ENCODE measurements around the gene PPIL6.

PPIL6 gene

GRCh38 chr6:109475625-109476024 lies 35.2 kb upstream of the PPIL6 start:
- H3K18ac ChIP-seq (ENCODE audit: low read depth in 1 of 2, low read length in 2 of 2), result no peak overlapping the region
- no peak overlapping the region for H4K91ac ChIP-seq (ENCODE audit: low read length)
- H2AK5ac ChIP-seq (ENCODE audit: low read length, severe bottlenecking), result no peak overlapping the region
- no peaks in the 10 kb centered on the region for H3K27me3 ChIP-seq (ENCODE audit: control insufficient read depth in 1 of 2, insufficient read depth in 1 of 2, low read length in 2 of 2)
- no peak overlapping the region for H2BK120ac ChIP-seq (ENCODE audit: low read depth, low read length)
- peak overlapping the region; percentile 24 for H3K27ac ChIP-seq (ENCODE audit: low read length, poor library complexity, severe bottlenecking)
- peaks cover 17% of the 10 kb centered on the region for H3K4me1 ChIP-seq (ENCODE audit: control insufficient read depth, insufficient read depth, low read depth, low read length)
- H4K8ac ChIP-seq (ENCODE audit: low read length), result no peak overlapping the region
- no peak overlapping the region for H2AFZ ChIP-seq (ENCODE audit: low read depth, low read length)
- no peaks in the 10 kb centered on the region for H3K9me3 ChIP-seq (ENCODE audit: control insufficient read depth, low read length)
- no peak overlapping the region for H3K23ac ChIP-seq (ENCODE audit: low read length in 2 of 2)
- H3K36me3 ChIP-seq (ENCODE audit: control insufficient read depth in 1 of 2, insufficient read depth in 2 of 2, low read depth in 1 of 2, low read length in 2 of 2), result peaks cover 42 to 83% of the 10 kb centered on the region in 2 experiments
- no peak overlapping the region for H2BK12ac ChIP-seq (ENCODE audit: low read length in 2 of 2)
- H3K79me1 ChIP-seq (replicated peaks; ENCODE audit: low read length, poor library complexity, severe bottlenecking), result peaks cover 39% of the 10 kb centered on the region
- no peak overlapping the region for H3K4ac ChIP-seq (ENCODE audit: low read depth in 1 of 2, low read length in 2 of 2)
- H3K9ac ChIP-seq (ENCODE audit: low read length), result no peak overlapping the region
- H3K4me2 ChIP-seq (ENCODE audit: low read length, poor library complexity, severe bottlenecking), result peak overlapping the region; percentile 12
- no peak overlapping the region for H2BK15ac ChIP-seq (ENCODE audit: low read depth, poor library complexity, severe bottlenecking)
- H2BK5ac ChIP-seq (ENCODE audit: low read depth, low read length, poor library complexity, severe bottlenecking), result no peak overlapping the region
- DNase-seq, result no peak
- H3K4me3 ChIP-seq (ENCODE audit: insufficient read depth in 1 of 2, low read depth in 1 of 2, low read length in 2 of 2), result no peak overlapping the region
- H3K14ac ChIP-seq (ENCODE audit: low read length in 2 of 2), result no peak overlapping the region
- 100% methylated on average over 2 of the region's 2 CpGs for WGBS

- no peak overlapping the region for H2AK5ac ChIP-seq (ENCODE audit: low read length, severe bottlenecking)
- H3K27me3 ChIP-seq (ENCODE audit: control insufficient read depth in 1 of 2, insufficient read depth in 1 of 2, low read length in 2 of 2), result no peaks in the 10 kb centered on the region
- no peak overlapping the region for H2AFZ ChIP-seq (ENCODE audit: low read depth, low read length)
- H4K91ac ChIP-seq (ENCODE audit: low read length), result no peak overlapping the region
- no peak overlapping the region for H3K9ac ChIP-seq (ENCODE audit: low read length)
- H3K9me3 ChIP-seq (ENCODE audit: control insufficient read depth, low read length), result no peaks in the 10 kb centered on the region
- H3K4me2 ChIP-seq (ENCODE audit: low read length, poor library complexity, severe bottlenecking), result no peak overlapping the region
- H3K14ac ChIP-seq (ENCODE audit: low read length in 2 of 2), result no peak overlapping the region
- H2BK15ac ChIP-seq (ENCODE audit: low read depth, poor library complexity, severe bottlenecking), result no peak overlapping the region
- H4K8ac ChIP-seq (ENCODE audit: low read length), result no peak overlapping the region
- no peak overlapping the region for H2BK12ac ChIP-seq (ENCODE audit: low read length in 2 of 2)
- DNase-seq, result no peak
- H3K36me3 ChIP-seq (ENCODE audit: control insufficient read depth in 1 of 2, insufficient read depth in 2 of 2, low read depth in 1 of 2, low read length in 2 of 2), result peaks cover 48 to 83% of the 10 kb centered on the region in 2 experiments
- H3K4ac ChIP-seq (ENCODE audit: low read depth in 1 of 2, low read length in 2 of 2), result no peak overlapping the region
- peaks cover 42% of the 10 kb centered on the region for H3K79me1 ChIP-seq (replicated peaks; ENCODE audit: low read length, poor library complexity, severe bottlenecking)
- peaks cover 17% of the 10 kb centered on the region for H3K4me1 ChIP-seq (ENCODE audit: control insufficient read depth, insufficient read depth, low read depth, low read length)
- H2BK5ac ChIP-seq (ENCODE audit: low read depth, low read length, poor library complexity, severe bottlenecking), result no peak overlapping the region
- peak overlapping the region; percentile 13 for H3K27ac ChIP-seq (ENCODE audit: low read length, poor library complexity, severe bottlenecking)
- H2BK120ac ChIP-seq (ENCODE audit: low read depth, low read length), result no peak overlapping the region
- no peak overlapping the region for H3K4me3 ChIP-seq (ENCODE audit: insufficient read depth in 1 of 2, low read depth in 1 of 2, low read length in 2 of 2)
- H3K18ac ChIP-seq (ENCODE audit: low read depth in 1 of 2, low read length in 2 of 2), result no peak overlapping the region
- WGBS, result 97% methylated on average over 3 of the region's 4 CpGs
- no peak overlapping the region for H3K23ac ChIP-seq (ENCODE audit: low read length in 2 of 2)
Observed at GRCh38 chr6:109474995-109475394, 34.6 kb upstream of the PPIL6 start.

GRCh38 chr6:109473120-109473519 lies 32.7 kb upstream of the PPIL6 start:
- Histone ChIP-seq H2BK5ac (ENCODE audit: low read depth, low read length, poor library complexity, severe bottlenecking) (no peak overlapping the region), H2AK5ac (ENCODE audit: low read length, severe bottlenecking) (no peak overlapping the region), H4K8ac (ENCODE audit: low read length) (no peak overlapping the region), H3K4me2 (ENCODE audit: low read length, poor library complexity, severe bottlenecking) (no peak overlapping the region), H3K79me1 (replicated peaks; ENCODE audit: low read length, poor library complexity, severe bottlenecking) (peaks cover 51% of the 10 kb centered on the region), H2BK12ac (ENCODE audit: low read length in 2 of 2) (no peak overlapping the region), H3K36me3 (ENCODE audit: control insufficient read depth in 1 of 2, insufficient read depth in 2 of 2, low read depth in 1 of 2, low read length in 2 of 2) (peaks cover 54 to 95% of the 10 kb centered on the region in 2 experiments), H3K27ac (ENCODE audit: low read length, poor library complexity, severe bottlenecking) (no peak overlapping the region), H2BK15ac (ENCODE audit: low read depth, poor library complexity, severe bottlenecking) (no peak overlapping the region), H4K91ac (ENCODE audit: low read length) (no peak overlapping the region), H3K4me1 (ENCODE audit: control insufficient read depth, insufficient read depth, low read depth, low read length) (peaks cover 15% of the 10 kb centered on the region), H3K23ac (ENCODE audit: low read length in 2 of 2) (no peak overlapping the region), H2BK120ac (ENCODE audit: low read depth, low read length) (no peak overlapping the region), H3K9me3 (ENCODE audit: control insufficient read depth, low read length) (no peaks in the 10 kb centered on the region), H2AFZ (ENCODE audit: low read depth, low read length) (no peak overlapping the region), H3K14ac (ENCODE audit: low read length in 2 of 2) (no peak overlapping the region), H3K27me3 (ENCODE audit: control insufficient read depth in 1 of 2, insufficient read depth in 1 of 2, low read length in 2 of 2) (no peaks in the 10 kb centered on the region), H3K9ac (ENCODE audit: low read length) (no peak overlapping the region), H3K18ac (ENCODE audit: low read depth in 1 of 2, low read length in 2 of 2) (no peak overlapping the region), H3K4me3 (ENCODE audit: insufficient read depth in 1 of 2, low read depth in 1 of 2, low read length in 2 of 2) (no peak overlapping the region), H3K4ac (ENCODE audit: low read depth in 1 of 2, low read length in 2 of 2) (no peak overlapping the region)
- DNase-seq, result no peak
- 93% methylated on average over 3 of the region's 3 CpGs for WGBS

GRCh38 chr6:109472132-109472995 lies 31.9 kb upstream of the PPIL6 start:
- no peak overlapping the region for H2AK5ac ChIP-seq (ENCODE audit: low read length, severe bottlenecking)
- no peak overlapping the region for H2BK15ac ChIP-seq (ENCODE audit: low read depth, poor library complexity, severe bottlenecking)
- H3K79me1 ChIP-seq (replicated peaks; ENCODE audit: low read length, poor library complexity, severe bottlenecking), result peaks cover 54% of the 10 kb centered on the region
- peaks cover 53 to 96% of the 10 kb centered on the region in 2 experiments for H3K36me3 ChIP-seq (ENCODE audit: control insufficient read depth in 1 of 2, insufficient read depth in 2 of 2, low read depth in 1 of 2, low read length in 2 of 2)
- H3K27ac ChIP-seq (ENCODE audit: low read length, poor library complexity, severe bottlenecking), result no peak overlapping the region
- H4K8ac ChIP-seq (ENCODE audit: low read length), result no peak overlapping the region
- H3K18ac ChIP-seq (ENCODE audit: low read depth in 1 of 2, low read length in 2 of 2), result no peak overlapping the region
- no peak overlapping the region for H2BK5ac ChIP-seq (ENCODE audit: low read depth, low read length, poor library complexity, severe bottlenecking)
- no peak overlapping the region for H3K4ac ChIP-seq (ENCODE audit: low read depth in 1 of 2, low read length in 2 of 2)
- no peak for DNase-seq
- H2BK120ac ChIP-seq (ENCODE audit: low read depth, low read length), result no peak overlapping the region
- H3K9me3 ChIP-seq (ENCODE audit: control insufficient read depth, low read length), result no peaks in the 10 kb centered on the region
- no peaks in the 10 kb centered on the region for H3K27me3 ChIP-seq (ENCODE audit: control insufficient read depth in 1 of 2, insufficient read depth in 1 of 2, low read length in 2 of 2)
- no peak overlapping the region for H3K14ac ChIP-seq (ENCODE audit: low read length in 2 of 2)
- H3K4me2 ChIP-seq (ENCODE audit: low read length, poor library complexity, severe bottlenecking), result no peak overlapping the region
- H4K91ac ChIP-seq (ENCODE audit: low read length), result no peak overlapping the region
- WGBS, result 95% methylated on average over 8 of the region's 9 CpGs
- no peak overlapping the region for H2AFZ ChIP-seq (ENCODE audit: low read depth, low read length)
- H3K23ac ChIP-seq (ENCODE audit: low read length in 2 of 2), result no peak overlapping the region
- H3K4me3 ChIP-seq (ENCODE audit: insufficient read depth in 1 of 2, low read depth in 1 of 2, low read length in 2 of 2), result no peak overlapping the region
- no peak overlapping the region for H2BK12ac ChIP-seq (ENCODE audit: low read length in 2 of 2)
- H3K9ac ChIP-seq (ENCODE audit: low read length), result no peak overlapping the region
- H3K4me1 ChIP-seq (ENCODE audit: control insufficient read depth, insufficient read depth, low read depth, low read length), result peaks cover 11% of the 10 kb centered on the region

All from mesenchymal stem cell (in vitro differentiated cells and primary cell).